ENCODE data around the gene LRRC34.

GRCh38 chr3:169746924-169747323 lies 65.8 kb downstream of the LRRC34 start:
- TF ChIP-seq FOXA1 (IDR thresholded peaks at IDR 0.05) (no peak), ZNF384 (IDR thresholded peaks at IDR 0.05) (no peak), L3MBTL2 (conservative IDR thresholded peaks at IDR 0.05) (no peak), FOXM1 (IDR thresholded peaks at IDR 0.05; ENCODE audit: borderline replicate concordance) (no peak), SUZ12 (IDR thresholded peaks at IDR 0.05) (no peak), HDGF (IDR thresholded peaks at IDR 0.05; ENCODE audit: borderline replicate concordance) (no peak), BHLHE40 (IDR thresholded peaks at IDR 0.05; ENCODE audit: borderline replicate concordance) (no peak), ARNT (IDR thresholded peaks at IDR 0.05) (no peak), CTBP1 (IDR thresholded peaks at IDR 0.05; ENCODE audit: borderline replicate concordance) (no peak), LEF1 (IDR thresholded peaks at IDR 0.05; ENCODE audit: borderline replicate concordance) (no peak), FOXK2 (IDR thresholded peaks at IDR 0.05) (no peak), SP1 (IDR thresholded peaks at IDR 0.05) (no peak), ELF4 (IDR thresholded peaks at IDR 0.05) (no peak)

All from HEK293T (cell line).